Erythroblast (primary cell): ENCODE measurements around the gene ATAD3C.
"Not testable (repeated sequence)": the region's sequence is repeated elsewhere in the genome, so short reads cannot be mapped to it uniquely, and the experiment has no call there.

ENCODE experiments used
- GATA1 ChIP-seq: IDR thresholded peaks from 2 replicates; pipeline ENCODE4 v1.6.1; 2011; ENCODE audit warnings: low read depth, mild to moderate bottlenecking, control low read depth, low read length, moderate library complexity
- POLR2A ChIP-seq: IDR thresholded peaks from 2 replicates; pipeline ENCODE4 v1.6.1; 2011; ENCODE audit warnings: mild to moderate bottlenecking, low read length

DNA sequence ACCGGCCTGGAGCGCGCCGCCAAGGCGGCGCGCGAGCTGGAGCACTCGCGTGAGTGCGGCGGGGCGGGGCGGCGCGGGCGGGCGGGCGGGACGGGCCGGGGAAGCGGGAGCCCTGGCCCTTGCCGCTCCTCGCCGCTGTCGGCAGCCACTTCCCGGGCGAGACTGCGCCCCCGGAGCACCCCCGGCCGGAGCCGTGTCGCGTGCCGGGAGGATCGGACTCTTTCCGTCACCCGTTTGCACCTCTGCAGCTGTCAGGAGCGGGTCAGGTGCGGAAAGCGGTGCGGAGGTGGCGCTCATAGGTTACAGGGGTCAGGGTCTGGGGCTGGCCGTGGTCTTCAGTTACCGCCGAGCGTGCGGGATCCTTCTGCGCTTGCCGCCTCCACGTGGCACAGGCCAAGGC is 62.9 kb downstream of the ATAD3C start:
- not testable (repeated sequence) for TF ChIP-seq GATA1, POLR2A
